ENCODE data around the gene GFI1B.

DNA sequence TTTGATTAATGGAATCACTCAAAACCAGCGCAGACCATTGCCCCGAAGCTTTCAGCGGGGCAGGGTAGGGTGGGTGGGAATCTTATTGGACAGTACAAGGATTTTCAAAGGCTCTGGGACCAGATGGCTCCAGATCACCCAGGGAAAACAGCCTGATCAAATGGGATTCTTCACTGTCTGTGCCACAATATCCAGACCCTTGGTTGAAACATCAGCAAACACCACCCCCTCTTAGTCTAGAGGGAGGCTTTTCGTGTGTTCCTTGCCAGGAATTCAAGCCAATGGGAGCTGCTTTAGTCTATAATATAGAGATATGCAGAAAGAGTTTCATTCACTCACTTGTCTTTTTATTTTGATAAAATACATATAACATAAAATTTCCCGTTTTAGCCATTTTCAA, 1.7 kb downstream of the GFI1B start:
- TF ChIP-seq POLR2A (IDR thresholded peaks at IDR 0.05; ENCODE audit: low read depth, low read length) (no peak), POLR2AphosphoS5 (IDR thresholded peaks at IDR 0.05; ENCODE audit: low read depth, low read length) (no peak), TAF1 (IDR thresholded peaks at IDR 0.05; ENCODE audit: low read depth, low read length) (no peak), SPI1 (IDR thresholded peaks at IDR 0.05; ENCODE audit: low read depth, low read length) (no peak), PAX5 (IDR thresholded peaks at IDR 0.05; ENCODE audit: insufficient read depth, low read length, severe bottlenecking) (no peak), POU2F2 (IDR thresholded peaks at IDR 0.05; ENCODE audit: low read depth, low read length) (no peak)
